Activated CD4-positive, alpha-beta T cell treated with anti-CD3 and anti-CD28 coated beads, Interleukin-2, amount 50 U/mL, for 24 hours (primary cell): ENCODE data around the gene SLAMF8.

Experiments used
- DNase-seq, 2 donors: peaks; one replicate each; pipeline ENCODE4 v3.0.0-alpha.2; 2020; ENCODE audit warnings: low read depth in 1 of 2, low spot score in 1 of 2

SLAMF8 gene

GRCh38 chr1:159868766-159869165, 42.1 kb downstream of the SLAMF8 start:
- DNase-seq, result no peak

- DNase-seq, result no peak
Measured at GRCh38 chr1:159869173-159869572, 42.5 kb downstream of the SLAMF8 start.

GRCh38 chr1:159869607-159870006, 42.9 kb downstream of the SLAMF8 start:
- DNase-seq, result no peak

GRCh38 chr1:159870704-159871103, 44.0 kb downstream of the SLAMF8 start:
- DNase-seq, result no peak

DNA sequence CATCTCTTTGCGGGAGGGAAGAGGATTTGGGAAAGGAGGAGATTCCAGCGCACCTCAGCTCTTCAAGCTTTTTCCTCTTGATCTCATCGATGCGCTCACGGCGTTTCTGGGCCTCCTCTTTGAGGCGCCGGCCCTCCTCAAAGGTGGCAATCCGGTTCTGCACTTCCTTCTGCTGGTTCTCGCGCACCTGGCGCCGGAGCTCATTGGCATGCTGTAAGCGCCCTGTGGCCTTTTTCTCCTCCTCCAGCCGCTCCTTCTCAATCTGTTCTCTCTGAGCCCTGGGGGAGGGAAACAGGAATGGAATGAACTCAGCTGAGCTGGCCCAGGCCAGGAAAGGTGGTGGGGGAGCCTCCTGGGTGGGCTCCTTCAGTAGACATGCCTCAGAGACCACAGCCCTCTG, 46.2 kb downstream of the SLAMF8 start:
- DNase-seq, result no peak

DNA sequence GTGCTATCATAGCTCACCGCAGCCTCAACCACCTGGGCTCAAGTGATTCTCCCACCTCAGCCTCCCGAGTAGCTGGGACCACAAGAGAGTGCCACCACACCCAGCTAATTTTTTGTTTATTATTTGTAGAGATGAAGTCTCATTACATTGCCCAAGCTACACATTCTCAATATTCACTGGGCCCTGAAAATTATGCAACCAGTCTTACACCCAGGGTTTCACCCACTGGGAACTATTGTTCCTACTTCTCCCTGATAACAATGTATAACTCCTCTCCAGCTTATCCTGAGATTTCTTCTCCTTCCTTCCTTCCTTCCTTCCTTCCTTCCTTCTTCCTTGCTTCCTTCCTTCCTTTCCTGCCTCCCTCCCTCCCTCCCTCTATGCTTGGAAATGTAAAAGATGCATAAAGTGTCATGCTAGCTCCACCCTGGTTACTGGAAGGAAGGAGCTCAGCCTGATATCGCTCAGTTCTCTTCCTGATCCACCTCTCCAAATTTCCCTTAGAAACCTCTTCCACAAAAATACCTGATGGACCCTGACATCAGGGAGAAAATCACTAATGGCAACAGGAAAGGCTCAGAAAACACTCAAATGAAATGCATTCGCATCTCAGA, 47.0 kb downstream of the SLAMF8 start:
- no peak for DNase-seq

- DNase-seq, result no peak
Measured at GRCh38 chr1:159877695-159878444, 51.2 kb downstream of the SLAMF8 start.

DNA sequence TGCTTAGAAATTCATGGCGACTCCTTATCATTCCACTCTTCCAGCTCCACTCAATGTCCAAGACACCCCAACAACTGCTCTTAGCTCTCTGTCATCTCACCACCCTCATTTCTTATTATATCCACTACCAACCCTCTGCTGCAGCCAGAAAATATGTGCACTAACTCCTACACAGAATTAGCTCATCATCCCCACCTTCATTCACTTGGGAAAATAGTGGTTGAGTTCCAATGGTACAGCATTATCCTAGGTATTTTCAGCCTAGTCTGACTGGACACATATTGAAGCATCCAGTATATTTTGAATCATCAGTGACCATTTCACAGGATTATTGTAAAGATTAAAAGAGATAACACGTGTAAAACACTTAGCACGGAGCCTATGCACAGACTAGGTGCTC, 52.5 kb downstream of the SLAMF8 start:
- no peak for DNase-seq

GRCh38 chr1:159879977-159880376, 53.3 kb downstream of the SLAMF8 start:
- no peak for DNase-seq

DNA sequence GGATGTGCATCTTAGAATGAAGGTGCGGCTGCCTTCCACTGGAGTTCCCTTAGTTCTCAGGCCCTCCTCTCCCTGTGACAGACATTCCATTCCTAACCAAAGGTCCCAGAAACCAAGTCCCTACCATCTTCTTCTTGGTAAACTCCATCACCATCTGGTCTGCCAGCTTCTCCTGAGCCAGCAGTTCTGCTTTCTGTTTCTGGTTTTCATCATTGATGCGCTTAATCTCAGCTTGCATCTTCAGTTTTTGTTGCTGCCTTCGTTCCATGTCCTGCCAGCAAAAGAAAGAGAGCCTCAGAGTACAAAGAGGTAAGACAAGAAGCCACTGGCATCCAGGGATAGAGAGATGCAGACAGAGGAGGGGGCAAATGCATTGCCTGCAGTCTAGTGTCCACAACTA, 53.8 kb downstream of the SLAMF8 start:
- no peak for DNase-seq

GRCh38 chr1:159881622-159882526, 55.2 kb downstream of the SLAMF8 start:
- DNase-seq, result no peak

DNA sequence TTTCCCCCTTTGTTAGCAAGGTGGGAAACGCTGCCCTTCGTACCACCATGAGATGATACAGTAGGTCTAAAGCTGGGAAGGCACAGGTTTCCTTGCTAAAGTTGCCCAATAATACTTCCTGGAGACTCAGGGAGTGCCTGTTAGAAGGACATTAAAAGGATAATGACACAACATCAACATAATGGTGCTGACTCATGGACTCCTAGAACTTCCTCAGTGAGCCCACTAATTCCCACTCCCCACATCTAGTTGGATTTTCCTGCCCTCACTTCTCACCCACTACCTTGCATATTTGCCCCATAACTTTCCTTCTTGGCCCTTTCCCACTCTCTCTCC, 55.8 kb downstream of the SLAMF8 start:
- no peak for DNase-seq

- no peak for DNase-seq
Measured at GRCh38 chr1:159883134-159883533, 56.5 kb downstream of the SLAMF8 start.

DNA sequence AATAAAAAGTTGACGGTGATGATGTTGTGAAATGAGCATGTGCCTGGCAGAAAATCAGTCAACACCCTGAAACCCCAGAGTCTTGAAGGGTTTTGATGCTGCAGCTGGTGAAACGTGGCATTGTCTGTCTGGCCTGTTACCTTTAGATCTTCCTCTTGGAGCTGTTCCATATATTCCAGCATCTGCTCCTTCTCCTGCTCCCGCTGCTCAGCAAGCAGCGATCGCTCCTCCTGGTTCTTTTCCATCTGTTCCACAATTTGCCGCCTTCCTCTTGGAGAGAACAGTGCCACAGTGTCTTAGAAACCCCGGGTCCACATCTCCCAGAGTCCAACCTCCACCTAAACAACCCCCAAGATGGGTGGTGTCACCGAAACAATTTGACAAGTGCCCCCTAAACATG, 57.6 kb downstream of the SLAMF8 start:
- no peak for DNase-seq
